SH-SY5Y (cell line): Measurements from ENCODE around the gene DNMT3A.

Source experiments
- GATA2 ChIP-seq: IDR thresholded peaks from 2 replicates; pipeline ENCODE4 v1.6.1; 2011; ENCODE audit warnings: mild to moderate bottlenecking, low read depth, low read length
- GATA3 ChIP-seq: IDR thresholded peaks from 2 replicates; pipeline ENCODE4 v1.6.1; 2011; ENCODE audit warnings: low read depth, mild to moderate bottlenecking, low read length, moderate library complexity

DNA sequence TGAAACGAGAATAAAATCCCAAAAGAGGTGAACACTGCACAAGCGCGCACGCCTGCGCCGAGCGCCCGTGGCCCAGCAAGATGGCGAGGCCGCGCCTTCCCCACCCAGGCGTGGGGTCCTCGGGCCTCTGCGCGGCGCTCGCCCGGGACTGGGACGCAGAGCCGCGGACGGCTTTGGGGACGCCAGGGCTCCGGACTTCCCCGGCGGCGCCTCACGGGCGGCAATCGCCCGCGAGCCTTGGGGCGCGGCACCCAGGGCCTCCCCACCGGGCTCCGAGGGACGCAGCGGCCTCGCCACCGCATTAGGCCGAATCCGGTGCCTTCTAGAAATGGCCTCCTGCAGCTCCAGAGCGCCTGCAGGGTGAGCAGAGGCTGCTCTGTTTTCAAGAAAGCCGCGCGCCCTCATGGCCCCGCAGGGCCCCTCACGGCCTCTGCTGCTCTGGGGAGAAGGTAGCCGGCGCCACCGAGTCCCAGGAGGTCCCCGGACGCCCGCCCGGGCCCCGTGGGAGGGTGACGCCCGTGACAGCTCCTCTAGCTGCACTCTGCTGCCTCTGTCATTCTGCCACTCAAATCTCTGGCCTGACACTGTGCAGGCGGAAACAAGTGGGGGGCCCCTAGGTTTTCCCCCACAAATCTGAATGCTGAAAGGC is 137.4 kb downstream of the DNMT3A start:
- TF ChIP-seq GATA3 (no peak), GATA2 (no peak)
